SK-N-MC (cell line): ENCODE results near the gene ZNF500.

Source experiments
- DNase-seq: peaks from one replicate; pipeline ENCODE4 v3.0.0-alpha.2; 2011; ENCODE audit warnings: low read depth, low spot score
- H3K27ac ChIP-seq: fragments of 200-600 bp; sonication (generic); 2 replicates; pipeline ENCODE4 v1.5.1; 2016; ENCODE audit warnings: mixed run types
- H3K36me3 ChIP-seq: fragments of 200-600 bp; sonication (generic); 2 replicates; pipeline ENCODE4 v1.6.1; 2017; ENCODE audit warnings: antibody characterized with exemption, low read length, mixed read lengths; ENCODE audit not compliant: insufficient read depth
- H3K4me3 ChIP-seq: fragments of 200-600 bp; sonication (generic); 2 replicates; pipeline ENCODE4 v1.5.1; 2016
- H3K9ac ChIP-seq: fragments of 200-600 bp; sonication (generic); 2 replicates; pipeline ENCODE4 v1.8.0; 2017; ENCODE audit warnings: mixed run types, mixed read lengths; ENCODE audit not compliant: insufficient read length
- H3K9me3 ChIP-seq: fragments of 200-600 bp; sonication (generic); 2 replicates; pipeline ENCODE4 v1.6.1; 2017; ENCODE audit warnings: low read depth, mild to moderate bottlenecking, antibody characterized with exemption, low read length, moderate library complexity, mixed read lengths
- EZH2 ChIP-seq: fragments of 200-600 bp; sonication (generic); IDR thresholded peaks from one replicate; pipeline ENCODE4 v1.6.1; 2017; ENCODE audit warnings: antibody characterized with exemption
- FOXP2 ChIP-seq: optimal IDR thresholded peaks from 2 replicates; pipeline ENCODE3; 2011; ENCODE audit warnings: mild to moderate bottlenecking, moderate library complexity; ENCODE audit not compliant: insufficient read depth; ENCODE audit errors: extremely low read length, control extremely low read depth
- POLR2AphosphoS5 ChIP-seq: IDR thresholded peaks from 2 replicates; pipeline ENCODE4 v1.6.1; 2012; ENCODE audit warnings: mild to moderate bottlenecking, low read depth, low read length, borderline replicate concordance

ZNF500 gene

DNA sequence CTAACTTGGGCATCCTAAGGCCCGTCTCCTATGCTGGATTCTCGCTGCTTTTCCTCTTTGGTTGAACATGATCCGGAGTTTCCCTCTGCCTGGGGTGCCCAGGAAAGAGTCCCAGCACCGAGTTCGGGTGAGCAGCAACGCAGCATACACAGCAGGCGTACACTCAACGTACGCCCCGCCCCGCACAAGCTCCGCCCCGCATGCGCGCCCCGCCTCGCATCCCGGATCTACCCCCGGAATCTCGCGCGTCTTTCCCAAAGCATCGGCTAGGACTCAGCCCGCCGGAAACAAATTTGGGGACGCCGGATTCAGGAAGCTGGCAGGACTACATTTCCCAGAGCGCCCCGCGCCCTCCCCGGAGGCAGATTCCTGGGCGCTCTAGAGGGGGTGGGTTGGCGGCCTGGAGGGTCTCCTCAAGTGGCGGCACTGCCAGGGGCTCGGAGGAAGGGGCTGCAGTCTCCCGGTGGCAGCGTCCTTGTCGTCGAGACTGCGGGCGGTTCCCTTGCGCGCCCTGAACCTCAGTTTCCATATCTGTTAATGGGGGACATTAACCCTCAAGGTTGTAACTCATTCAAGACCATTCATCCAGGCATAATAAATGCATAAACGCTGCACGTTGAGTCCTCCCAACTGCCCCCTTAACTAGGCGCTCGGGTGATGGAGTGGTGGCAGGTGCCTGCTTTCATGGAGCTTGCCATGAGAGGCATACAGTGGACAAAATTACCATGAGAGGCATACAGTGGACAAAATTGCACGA, 1.8 kb upstream of the ZNF500 start:
- no peak for TF ChIP-seq EZH2
- peak; percentile 89 for TF ChIP-seq FOXP2
- TF ChIP-seq POLR2AphosphoS5: peak; percentile 90
- DNase-seq: peak; percentile 76
- Histone ChIP-seq H3K4me3 (peak overlapping the region; percentile 82), H3K9me3 (no peaks in the 10 kb centered on the region), H3K9ac (peak overlapping the region; percentile 78), H3K27ac (peak overlapping the region; percentile 78), H3K36me3 (peaks cover 9% of the 10 kb centered on the region; the same call in 1 of the 2 replicates)

DNA sequence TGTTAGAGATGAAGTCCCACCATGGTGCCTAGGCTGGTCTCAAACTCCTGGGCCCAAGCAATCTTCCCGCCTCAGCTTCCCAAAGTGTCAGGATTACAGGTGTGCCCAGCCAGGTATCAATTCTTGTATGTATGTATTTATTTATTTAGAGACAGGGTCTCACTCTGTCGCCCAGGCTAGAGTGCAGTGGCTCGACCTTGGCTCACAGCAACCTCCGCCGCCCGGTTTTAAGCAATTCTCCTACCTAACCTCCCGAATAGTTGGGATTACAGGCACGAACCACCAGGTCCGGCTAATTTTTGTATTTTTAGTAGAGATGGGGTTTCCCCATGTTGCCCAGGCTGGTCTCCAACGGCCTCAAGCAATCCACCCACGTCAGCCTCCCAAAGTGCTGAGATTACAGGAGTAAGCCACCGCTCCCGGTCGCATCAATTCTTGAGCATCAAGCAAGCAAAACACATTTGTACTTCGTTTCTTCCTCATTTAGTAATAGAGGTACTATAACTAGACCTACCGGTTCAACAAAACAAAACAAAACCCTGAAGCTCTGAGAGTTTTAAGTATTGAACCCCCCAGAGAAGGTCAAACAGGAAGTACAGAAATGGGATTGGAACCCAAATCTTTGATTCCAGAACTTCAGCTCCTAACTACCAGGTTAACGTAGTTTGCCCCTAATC, 1.0 kb upstream of the ZNF500 start:
- DNase-seq: no peak
- Histone ChIP-seq H3K36me3 (peaks cover 13% of the 10 kb centered on the region; the same call in 1 of the 2 replicates), H3K4me3 (peak overlapping the region; percentile 82), H3K27ac (peak overlapping the region; percentile 78), H3K9ac (peak overlapping the region; percentile 78), H3K9me3 (no peaks in the 10 kb centered on the region)
- TF ChIP-seq POLR2AphosphoS5: no peak
- no peak for TF ChIP-seq FOXP2
- no peak for TF ChIP-seq EZH2

DNA sequence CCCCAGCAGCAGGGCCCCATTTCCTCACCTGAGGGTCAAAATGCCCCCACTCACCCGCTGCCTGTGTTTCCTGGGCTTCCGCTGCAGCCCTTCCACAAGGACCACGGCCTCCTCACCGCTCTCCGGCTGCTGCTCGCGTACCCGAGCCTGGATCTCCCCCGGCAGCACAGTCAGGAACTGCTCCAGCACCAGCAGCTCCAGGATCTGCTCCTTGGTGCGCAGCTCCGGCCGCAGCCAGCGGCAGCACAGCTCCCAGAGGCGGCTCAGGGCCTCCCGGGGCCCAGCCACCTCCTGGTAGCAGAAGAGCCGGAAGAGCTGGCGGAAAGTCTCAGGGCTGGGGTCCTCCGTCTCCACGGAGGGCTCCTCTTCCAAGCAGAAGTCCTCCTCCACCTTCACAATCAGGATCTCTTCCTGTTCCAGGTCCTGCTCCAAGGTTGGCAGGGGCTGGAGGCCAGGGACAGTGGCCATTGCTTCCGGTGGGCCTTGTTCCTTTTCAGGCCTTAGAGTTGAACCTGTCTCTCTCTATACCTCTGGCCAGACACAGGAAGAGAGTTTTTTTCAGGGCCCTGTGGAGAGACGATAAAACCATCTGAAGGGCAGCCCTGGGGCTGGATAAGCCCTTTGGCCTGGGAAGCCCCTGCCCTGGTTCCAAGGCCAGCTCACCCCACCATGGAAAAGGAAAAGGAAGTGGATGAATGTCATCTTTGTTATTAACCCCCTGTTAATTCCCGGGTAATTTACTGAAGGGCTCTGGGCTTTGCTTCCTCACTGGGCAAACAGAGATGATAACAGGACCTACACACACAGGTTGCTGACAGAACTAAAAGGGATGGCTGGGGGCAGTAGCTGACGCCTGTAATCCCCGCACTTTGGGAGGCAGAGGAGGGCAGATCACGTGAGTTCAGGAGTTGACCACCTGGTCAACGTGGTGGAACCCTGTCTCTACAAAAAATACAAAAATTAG, 1.2 kb downstream of the ZNF500 start:
- Histone ChIP-seq H3K27ac (no peak overlapping the region), H3K4me3 (peak overlapping the region; percentile 95), H3K9ac (peak overlapping the region; percentile 98), H3K36me3 (peaks cover 23% of the 10 kb centered on the region; the same call in 1 of the 2 replicates), H3K9me3 (no peaks in the 10 kb centered on the region)
- no peak for TF ChIP-seq EZH2
- TF ChIP-seq FOXP2: no peak
- no peak for TF ChIP-seq POLR2AphosphoS5
- DNase-seq: no peak

DNA sequence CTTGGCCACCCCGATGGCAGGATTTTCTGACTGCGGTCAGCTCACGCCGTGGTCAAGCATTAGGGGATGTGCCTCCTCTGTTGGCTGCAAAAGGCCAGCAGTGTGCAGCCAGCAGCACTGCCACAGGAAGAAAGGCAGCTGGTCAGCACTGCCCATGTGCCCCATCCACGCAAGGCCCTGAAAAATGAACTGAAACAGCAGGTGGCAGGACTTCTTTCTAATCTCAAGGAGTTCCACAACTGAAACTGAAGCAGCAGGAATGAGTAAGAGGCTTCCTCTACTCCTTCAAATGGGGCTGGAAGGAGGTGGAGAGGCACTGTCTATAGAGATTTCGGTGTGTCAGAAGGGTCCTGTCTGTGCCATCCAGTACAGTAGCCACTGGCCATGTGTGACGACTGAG, 3.2 kb downstream of the ZNF500 start:
- no peak overlapping the region for H3K27ac ChIP-seq
- H3K36me3 ChIP-seq: peaks cover 40% of the 10 kb centered on the region
- H3K9me3 ChIP-seq: no peaks in the 10 kb centered on the region
- no peak for TF ChIP-seq FOXP2
- no peak for TF ChIP-seq POLR2AphosphoS5
- TF ChIP-seq EZH2: no peak
- no peak overlapping the region for H3K9ac ChIP-seq
- no peak for DNase-seq
- H3K4me3 ChIP-seq: no peak overlapping the region

DNA sequence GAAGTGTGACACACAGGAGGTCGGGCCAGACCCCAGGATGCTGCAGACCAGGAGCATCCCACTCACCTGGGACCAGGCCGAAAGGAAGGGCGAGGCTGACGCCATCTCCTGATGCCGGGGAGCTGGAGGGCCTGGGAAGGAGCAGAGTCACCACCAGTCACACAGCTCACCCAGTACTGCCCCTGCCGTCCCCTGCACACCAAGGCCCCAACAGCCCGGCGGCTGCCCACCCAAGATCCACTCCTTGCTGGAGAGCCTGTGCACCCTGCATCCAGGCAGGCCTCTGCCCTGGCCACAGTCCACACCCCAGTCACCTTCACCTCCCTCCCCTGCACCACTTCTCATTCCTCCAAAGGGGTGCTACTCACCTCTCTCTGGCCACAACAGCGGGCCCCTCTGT, 4.8 kb downstream of the ZNF500 start:
- Histone ChIP-seq H3K9ac (no peak overlapping the region), H3K4me3 (no peak overlapping the region), H3K9me3 (no peaks in the 10 kb centered on the region), H3K36me3 (peaks cover 46% of the 10 kb centered on the region), H3K27ac (no peak overlapping the region)
- DNase-seq: no peak
- TF ChIP-seq POLR2AphosphoS5: no peak
- TF ChIP-seq EZH2: no peak

DNA sequence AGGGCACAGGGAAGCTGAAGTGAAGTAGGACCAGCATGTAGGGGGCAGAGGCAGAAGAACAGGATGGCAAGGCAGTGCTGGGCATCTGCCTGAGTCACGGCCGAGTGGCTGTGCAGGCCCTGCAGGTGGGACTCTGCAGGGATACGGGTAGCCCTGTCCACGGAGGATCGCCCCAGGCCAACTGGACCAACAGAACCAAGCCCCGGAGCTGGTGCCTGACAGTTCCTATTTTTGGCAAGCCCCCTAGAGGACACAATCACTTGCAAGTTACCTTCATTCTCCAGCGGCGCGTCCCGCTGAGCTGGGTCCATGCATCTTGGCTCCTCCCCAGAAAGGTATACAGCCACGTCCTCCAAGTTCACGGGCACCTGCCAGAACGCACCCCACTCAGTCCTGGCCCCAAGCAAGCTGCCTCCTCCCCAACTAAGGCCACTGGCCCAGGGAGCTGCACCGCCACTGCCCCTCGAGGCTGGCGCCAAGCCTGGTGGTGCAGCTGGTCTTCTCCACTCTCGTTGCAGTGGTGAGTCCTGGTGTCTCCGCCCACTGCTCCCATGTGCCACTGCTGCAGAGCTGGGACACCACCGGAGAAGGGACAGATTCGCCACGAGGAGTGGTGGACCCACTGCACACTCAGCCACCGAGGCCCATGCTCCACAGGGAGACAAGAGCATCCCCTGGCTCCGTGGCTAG, 6.6 kb downstream of the ZNF500 start:
- Histone ChIP-seq H3K36me3 (peaks cover 55% of the 10 kb centered on the region), H3K27ac (no peak overlapping the region), H3K9me3 (no peaks in the 10 kb centered on the region), H3K9ac (no peak overlapping the region), H3K4me3 (no peak overlapping the region)
- no peak for DNase-seq
- TF ChIP-seq POLR2AphosphoS5 (no peak), EZH2 (no peak), FOXP2 (no peak)

DNA sequence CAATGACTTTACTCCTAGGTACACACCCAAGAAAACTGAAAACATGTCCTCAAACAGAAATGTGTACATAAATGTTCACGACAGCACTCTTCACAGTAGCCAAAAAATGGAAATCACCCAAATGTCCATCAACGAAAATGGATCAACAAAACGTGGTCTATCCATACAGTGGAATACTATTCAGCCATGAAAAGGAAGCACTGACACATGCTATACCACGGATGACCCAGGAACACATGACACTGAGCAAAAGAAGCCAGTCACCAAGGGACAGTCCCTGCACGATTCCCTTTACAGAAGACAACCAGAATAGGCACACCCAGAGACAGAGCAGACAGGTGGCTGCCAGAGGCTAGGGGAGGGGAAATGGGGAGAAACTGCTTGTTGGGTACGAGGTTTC, 11.3 kb downstream of the ZNF500 start:
- Histone ChIP-seq H3K9me3 (no peaks in the 10 kb centered on the region), H3K9ac (no peak overlapping the region), H3K27ac (no peak overlapping the region), H3K36me3 (peaks cover 55% of the 10 kb centered on the region), H3K4me3 (no peak overlapping the region)
- TF ChIP-seq POLR2AphosphoS5 (no peak), EZH2 (no peak), FOXP2 (no peak)
- no peak for DNase-seq
